Effector memory CD8-positive, alpha-beta T cell (primary cell): ENCODE data around the gene CECR2.

Experiments
- ATAC-seq: fragments of 150-1000 bp; cut with Tn5 transposase; replicated peaks from 2 replicates; pipeline ENCODE4 v1.10.0; 2021; ENCODE audit warnings: mild to moderate bottlenecking, moderate library complexity
- DNase-seq, 3 experiments: peaks; one replicate each; pipeline ENCODE4 v3.0.0; 2021
- H3K27ac Mint-ChIP-seq, 2 donors: one replicate each; pipeline ENCODE4 v1.8.0; 2022; ENCODE audit warnings: mild to moderate bottlenecking in 2 of 2, mixed read lengths in 2 of 2, moderate library complexity in 2 of 2
- H3K27me3 Mint-ChIP-seq, 2 donors: one replicate each; pipeline ENCODE4 v1.8.0; 2022; ENCODE audit warnings: mixed read lengths in 2 of 2
- H3K36me3 Mint-ChIP-seq: one replicate; pipeline ENCODE4 v1.8.0; 2022; ENCODE audit warnings: mild to moderate bottlenecking, moderate library complexity, mixed read lengths; ENCODE audit not compliant: insufficient read depth
- H3K4me1 Mint-ChIP-seq, 2 donors: one replicate each; pipeline ENCODE4 v1.8.0; 2022; ENCODE audit warnings: low read depth in 2 of 2, mixed read lengths in 2 of 2
- H3K4me3 Mint-ChIP-seq, 2 donors: one replicate each; pipeline ENCODE4 v1.8.0; 2022; ENCODE audit warnings: mild to moderate bottlenecking in 2 of 2, mixed read lengths in 2 of 2, moderate library complexity in 2 of 2
- H3K9me3 Mint-ChIP-seq, 2 donors: one replicate each; pipeline ENCODE4 v1.8.0; 2022; ENCODE audit warnings: mixed read lengths in 2 of 2

The CECR2 gene

GRCh38 chr22:17587629-17588028 lies 218.4 kb downstream of the CECR2 start:
- H3K9me3 Mint-ChIP-seq = no peaks in the 10 kb centered on the region
- no peaks in the 10 kb centered on the region for H3K4me1 Mint-ChIP-seq
- H3K27me3 Mint-ChIP-seq = no peaks in the 10 kb centered on the region
- ATAC-seq (no peak), DNase-seq (no peak)
- H3K4me3 Mint-ChIP-seq = no peak overlapping the region
- peaks cover 23% of the 10 kb centered on the region for H3K36me3 Mint-ChIP-seq
- no peak overlapping the region for H3K27ac Mint-ChIP-seq

- H3K36me3 Mint-ChIP-seq = peaks cover 33% of the 10 kb centered on the region
These were observed 219.3 kb downstream of the CECR2 start for GRCh38 chr22:17588606-17589005.

DNA sequence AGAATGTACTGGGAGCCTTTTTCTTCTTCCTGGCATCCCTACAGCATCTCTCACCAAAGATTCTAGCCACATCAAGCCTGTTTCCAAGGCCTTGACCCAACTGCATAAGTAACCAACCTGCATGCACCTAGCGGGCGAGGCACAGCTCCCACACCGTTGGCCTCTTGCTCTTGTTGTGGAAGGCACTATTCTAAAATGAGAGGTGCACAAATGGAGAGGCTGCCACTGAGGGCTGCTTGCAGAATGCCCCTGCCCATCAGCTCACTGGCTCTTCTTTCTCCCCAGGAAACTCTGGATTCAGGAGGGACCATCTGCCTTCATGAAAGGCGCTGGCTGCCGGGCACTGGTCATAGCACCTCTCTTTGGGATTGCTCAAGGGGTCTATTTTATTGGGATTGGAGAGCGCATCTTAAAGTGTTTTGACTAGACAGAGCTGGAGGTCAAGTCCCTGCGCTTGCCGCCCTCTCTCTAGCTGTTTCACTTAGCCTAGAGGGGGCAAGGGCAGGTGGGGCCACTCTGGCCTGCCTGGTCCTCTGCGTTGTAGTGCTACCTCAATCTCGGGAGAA lies 220.6 kb downstream of the CECR2 start:
- no peaks in the 10 kb centered on the region for H3K27me3 Mint-ChIP-seq
- no peaks in the 10 kb centered on the region for H3K9me3 Mint-ChIP-seq
- no peak for ATAC-seq
- H3K4me3 Mint-ChIP-seq = no peak overlapping the region
- peak overlapping the region in 1 of 2 donors; percentile 66 for H3K27ac Mint-ChIP-seq
- H3K4me1 Mint-ChIP-seq = no peaks in the 10 kb centered on the region
- H3K36me3 Mint-ChIP-seq = peaks cover 46% of the 10 kb centered on the region
- DNase-seq = no peak

More at GRCh38 chr22:17588606-17589005, 219.3 kb downstream of the CECR2 start:
- no peak for DNase-seq
- no peak overlapping the region for H3K27ac Mint-ChIP-seq
- H3K4me1 Mint-ChIP-seq = no peaks in the 10 kb centered on the region
- ATAC-seq = no peak
- H3K27me3 Mint-ChIP-seq = no peaks in the 10 kb centered on the region
- no peak overlapping the region for H3K4me3 Mint-ChIP-seq
- H3K9me3 Mint-ChIP-seq = no peaks in the 10 kb centered on the region

DNA sequence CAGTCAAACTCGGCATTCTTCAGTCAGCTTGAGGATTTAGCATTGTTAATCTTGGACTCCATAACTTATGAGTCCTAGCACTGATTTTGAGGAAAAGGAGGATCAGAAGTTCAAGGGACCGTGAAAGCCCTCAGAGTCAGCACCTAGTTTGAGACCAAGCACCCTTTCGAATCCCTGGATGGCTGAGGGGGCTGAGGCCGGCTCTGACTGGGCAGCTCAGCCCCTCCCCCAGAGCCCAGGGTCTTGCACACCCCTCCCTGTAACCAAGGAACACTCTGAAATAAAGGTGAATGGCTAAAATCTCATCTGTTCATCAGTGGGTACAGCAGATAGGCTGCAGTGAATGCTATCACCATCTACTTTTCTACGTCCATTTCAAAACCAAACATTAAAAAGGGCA lies 221.3 kb downstream of the CECR2 start:
- H3K36me3 Mint-ChIP-seq = peaks cover 53% of the 10 kb centered on the region

GRCh38 chr22:17592201-17592600 lies 222.9 kb downstream of the CECR2 start:
- Mint-ChIP-seq H3K9me3 (no peaks in the 10 kb centered on the region), H3K27ac (no peak overlapping the region), H3K4me3 (no peak overlapping the region), H3K27me3 (no peaks in the 10 kb centered on the region), H3K4me1 (no peaks in the 10 kb centered on the region), H3K36me3 (peaks cover 69% of the 10 kb centered on the region)
- no peak for ATAC-seq
- no peak for DNase-seq

More for the DNA sequence above, 221.3 kb downstream of the CECR2 start:
- Mint-ChIP-seq H3K4me3 (no peak overlapping the region), H3K27me3 (no peaks in the 10 kb centered on the region), H3K9me3 (no peaks in the 10 kb centered on the region), H3K27ac (no peak overlapping the region), H3K4me1 (no peaks in the 10 kb centered on the region)
- ATAC-seq (no peak), DNase-seq (no peak)

DNA sequence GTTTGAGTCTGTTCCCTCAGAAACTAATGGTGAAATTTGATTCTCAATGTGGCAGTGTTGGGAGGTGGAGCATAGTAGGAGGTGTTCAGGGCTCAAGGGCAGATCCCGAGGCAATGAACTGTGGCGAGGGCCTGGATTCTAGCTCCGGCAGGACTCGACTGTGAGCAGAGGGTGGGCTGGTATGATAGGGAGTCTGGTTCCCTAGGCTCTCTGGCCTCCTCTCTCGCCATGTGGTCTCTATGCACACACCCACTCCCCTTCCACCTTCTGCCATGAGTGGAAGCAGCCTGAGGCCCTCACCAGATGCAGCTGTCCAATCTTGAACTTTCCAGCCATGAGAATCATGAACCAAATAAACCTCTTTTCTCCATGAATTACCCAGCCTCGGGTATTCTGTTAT lies 227.0 kb downstream of the CECR2 start:
- no peaks in the 10 kb centered on the region for H3K9me3 Mint-ChIP-seq
- DNase-seq (no peak), ATAC-seq (no peak)
- H3K4me3 Mint-ChIP-seq = no peak overlapping the region
- H3K27ac Mint-ChIP-seq = peak overlapping the region in 1 of 2 donors; percentile 38
- H3K27me3 Mint-ChIP-seq = no peaks in the 10 kb centered on the region
- H3K4me1 Mint-ChIP-seq = peaks cover 0 to 4% of the 10 kb centered on the region in 2 donors
- peaks cover 98% of the 10 kb centered on the region for H3K36me3 Mint-ChIP-seq

DNA sequence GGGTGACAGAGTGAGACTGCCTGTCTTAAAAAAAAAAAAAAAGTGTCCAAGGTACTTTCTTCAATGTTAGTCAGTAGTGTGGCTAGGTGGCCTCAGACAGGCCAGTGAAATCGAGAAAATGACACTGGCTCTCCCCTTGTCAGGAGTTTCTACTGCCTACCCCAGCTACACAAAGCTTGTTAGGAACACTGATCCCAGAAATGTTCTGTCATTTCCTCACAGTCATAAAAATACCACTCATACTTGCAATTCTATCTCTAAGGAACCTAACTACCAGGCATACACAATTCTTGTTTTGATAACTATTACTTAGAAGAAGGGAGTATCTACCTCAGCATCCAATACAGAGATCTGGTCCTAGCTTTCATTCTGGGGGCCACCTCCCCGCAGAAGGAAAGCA lies 228.0 kb downstream of the CECR2 start:
- Mint-ChIP-seq H3K4me3 (no peak overlapping the region), H3K27ac (no peak overlapping the region), H3K36me3 (peaks cover 90% of the 10 kb centered on the region), H3K4me1 (peaks cover 0 to 4% of the 10 kb centered on the region in 2 donors), H3K27me3 (no peaks in the 10 kb centered on the region), H3K9me3 (no peaks in the 10 kb centered on the region)
- DNase-seq (no peak), ATAC-seq (no peak)

DNA sequence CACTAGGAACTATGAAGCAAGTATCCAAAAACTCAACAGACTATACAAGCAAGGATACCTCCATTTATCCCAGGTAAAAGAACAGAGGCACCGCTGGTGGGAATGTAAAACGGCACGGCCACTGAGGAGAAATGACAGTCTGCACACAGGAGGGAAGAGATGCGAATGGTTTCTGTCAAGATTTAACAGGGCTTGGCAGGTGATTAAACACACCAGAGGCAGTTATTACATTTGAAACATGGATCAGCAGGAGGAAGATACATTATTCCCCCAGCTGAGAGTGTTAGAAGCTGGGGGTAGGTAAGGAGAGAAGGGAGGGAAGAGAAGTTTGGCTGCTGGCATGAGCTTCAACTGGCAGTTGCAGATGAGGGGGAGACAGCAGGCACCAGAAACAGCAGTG lies 229.1 kb downstream of the CECR2 start:
- Mint-ChIP-seq H3K9me3 (no peaks in the 10 kb centered on the region), H3K4me1 (peaks cover 0 to 4% of the 10 kb centered on the region in 2 donors), H3K36me3 (peaks cover 79% of the 10 kb centered on the region), H3K27ac (peak overlapping the region; percentile 31 to 84), H3K4me3 (no peak overlapping the region), H3K27me3 (no peaks in the 10 kb centered on the region)
- ATAC-seq (no peak), DNase-seq (no peak)

DNA sequence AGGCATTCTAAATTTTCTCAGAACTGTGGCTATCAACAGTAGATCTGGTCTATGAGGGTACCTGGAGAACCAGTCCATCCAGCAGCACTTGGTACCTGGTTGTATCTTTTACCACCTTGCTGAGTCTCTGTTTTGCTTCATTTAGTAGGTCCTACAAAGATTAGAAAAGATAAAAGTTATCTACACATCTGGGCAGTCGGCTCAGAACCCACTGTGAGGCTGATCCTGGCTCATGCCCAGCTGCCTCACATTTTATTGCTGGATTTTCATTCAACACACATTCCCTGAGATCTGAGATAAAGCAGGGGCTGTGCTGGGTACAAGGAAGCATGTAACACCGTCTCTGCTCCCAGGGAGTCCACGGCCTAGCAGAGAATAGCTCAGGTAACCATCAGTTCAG lies 231.8 kb downstream of the CECR2 start:
- Mint-ChIP-seq H3K4me1 (peaks cover 4% of the 10 kb centered on the region in 2 donors), H3K27me3 (no peaks in the 10 kb centered on the region), H3K9me3 (no peaks in the 10 kb centered on the region), H3K27ac (peak overlapping the region in 1 of 2 donors; percentile 51), H3K36me3 (peaks cover 66% of the 10 kb centered on the region), H3K4me3 (no peak overlapping the region)
- DNase-seq = no peak
- ATAC-seq = no peak

GRCh38 chr22:17603668-17604067 lies 234.4 kb downstream of the CECR2 start:
- ATAC-seq (no peak), DNase-seq (no peak)
- Mint-ChIP-seq H3K9me3 (no peaks in the 10 kb centered on the region), H3K4me1 (peaks cover 0 to 4% of the 10 kb centered on the region in 2 donors), H3K36me3 (peaks cover 43% of the 10 kb centered on the region), H3K4me3 (no peak overlapping the region), H3K27ac (peak overlapping the region in 1 of 2 donors; percentile 67), H3K27me3 (no peaks in the 10 kb centered on the region)

DNA sequence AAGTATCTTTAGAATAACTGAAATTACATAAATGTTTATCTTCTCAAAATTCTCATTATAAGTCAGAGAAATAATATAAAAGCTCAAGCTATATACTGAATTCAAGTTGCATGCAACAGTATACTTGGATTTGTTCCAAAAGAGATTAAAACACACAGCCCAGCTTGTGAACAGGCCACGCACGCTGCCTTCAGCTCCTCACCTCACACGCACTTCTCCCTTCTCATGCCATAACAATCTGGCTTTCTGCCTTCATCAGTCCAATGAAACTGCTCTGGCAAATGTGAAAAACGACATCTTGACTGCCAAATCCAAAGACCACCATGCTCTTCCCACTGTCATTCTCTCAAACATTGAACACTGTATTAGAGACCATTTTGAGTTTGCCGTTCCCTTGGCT lies 237.2 kb downstream of the CECR2 start:
- H3K36me3 Mint-ChIP-seq = peaks cover 46% of the 10 kb centered on the region
- H3K4me3 Mint-ChIP-seq = no peak overlapping the region
- H3K9me3 Mint-ChIP-seq = no peaks in the 10 kb centered on the region
- no peaks in the 10 kb centered on the region for H3K27me3 Mint-ChIP-seq
- ATAC-seq (no peak), DNase-seq (no peak)
- peak overlapping the region in 1 of 2 donors; percentile 39 for H3K27ac Mint-ChIP-seq
- H3K4me1 Mint-ChIP-seq = peaks cover 0 to 9% of the 10 kb centered on the region in 2 donors
